ENCODE data around the gene XK.

DNA sequence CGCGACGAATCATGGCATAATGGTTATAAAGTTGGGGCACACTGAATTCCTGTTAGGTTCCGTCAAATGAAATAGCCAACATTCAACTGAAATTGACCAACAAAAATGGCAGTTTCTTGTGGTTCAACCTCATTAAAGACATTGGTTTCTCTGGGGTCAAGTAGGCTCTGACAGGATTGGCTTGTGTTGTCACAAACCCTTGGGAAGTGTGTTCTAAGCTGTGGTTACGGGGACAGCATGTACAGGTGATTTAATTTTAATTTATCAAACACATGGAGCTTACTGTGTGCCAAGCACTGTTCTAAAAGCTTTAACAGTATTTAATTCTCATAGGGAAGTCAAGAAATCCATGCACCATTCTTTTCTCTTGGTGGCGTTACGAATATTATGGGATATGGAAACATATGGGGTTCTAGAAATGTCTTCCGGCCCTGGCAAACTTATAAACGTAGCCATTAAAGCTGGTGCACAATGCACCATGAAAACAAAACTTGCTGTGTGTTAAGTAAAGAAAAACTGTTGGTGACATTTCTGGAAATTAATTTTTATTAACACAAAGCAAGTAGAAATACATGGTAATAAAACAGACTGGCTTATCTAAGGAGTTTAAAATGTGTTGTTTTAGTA is 891 bp downstream of the XK start:
- TF ChIP-seq, protein P1, sequence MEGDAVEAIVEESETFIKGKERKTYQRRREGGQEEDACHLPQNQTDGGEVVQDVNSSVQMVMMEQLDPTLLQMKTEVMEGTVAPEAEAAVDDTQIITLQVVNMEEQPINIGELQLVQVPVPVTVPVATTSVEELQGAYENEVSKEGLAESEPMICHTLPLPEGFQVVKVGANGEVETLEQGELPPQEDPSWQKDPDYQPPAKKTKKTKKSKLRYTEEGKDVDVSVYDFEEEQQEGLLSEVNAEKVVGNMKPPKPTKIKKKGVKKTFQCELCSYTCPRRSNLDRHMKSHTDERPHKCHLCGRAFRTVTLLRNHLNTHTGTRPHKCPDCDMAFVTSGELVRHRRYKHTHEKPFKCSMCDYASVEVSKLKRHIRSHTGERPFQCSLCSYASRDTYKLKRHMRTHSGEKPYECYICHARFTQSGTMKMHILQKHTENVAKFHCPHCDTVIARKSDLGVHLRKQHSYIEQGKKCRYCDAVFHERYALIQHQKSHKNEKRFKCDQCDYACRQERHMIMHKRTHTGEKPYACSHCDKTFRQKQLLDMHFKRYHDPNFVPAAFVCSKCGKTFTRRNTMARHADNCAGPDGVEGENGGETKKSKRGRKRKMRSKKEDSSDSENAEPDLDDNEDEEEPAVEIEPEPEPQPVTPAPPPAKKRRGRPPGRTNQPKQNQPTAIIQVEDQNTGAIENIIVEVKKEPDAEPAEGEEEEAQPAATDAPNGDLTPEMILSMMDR (IDR thresholded peaks at IDR 0.05) = no peak
- no peak for TF ChIP-seq POLR2AphosphoS5 (IDR thresholded peaks at IDR 0.05)
- no peak for TF ChIP-seq EP300 (IDR thresholded peaks at IDR 0.05)
